Measurements from ENCODE around the gene NANOS2. TPM values are rescaled to one million over a fixed set of nuclear protein-coding genes. Genes with fewer than 3 reads are reported as not detected.

The NANOS2 gene
- total and polyA plus RNA-seq, 9 donors: not detected

- 88 to 100% (median 96%) methylated on average over 1 of the region's 1 CpG for WGBS, 3 donors
- no peak for TF ChIP-seq CTCF (IDR thresholded peaks at IDR 0.05)
- no peak for TF ChIP-seq POLR2A (IDR thresholded peaks at IDR 0.05)
- TF ChIP-seq EP300 (IDR thresholded peaks at IDR 0.05): no peak
- no peaks in the 10 kb centered on the region for H3K4me1 ChIP-seq (ENCODE audit: insufficient read depth)
- H3K4me3 ChIP-seq: no peak overlapping the region
- H3K27me3 ChIP-seq: no peaks in the 10 kb centered on the region
- H3K36me3 ChIP-seq: no peaks in the 10 kb centered on the region
- H3K9me3 ChIP-seq: no peaks in the 10 kb centered on the region
- intact Hi-C loops (cut with DNase I): no loop called here
- DNase-seq: no peak
- H3K27ac ChIP-seq: no peak overlapping the region
Observed at GRCh38 chr19:45947926-45948325, 33.3 kb upstream of the NANOS2 start.

DNA sequence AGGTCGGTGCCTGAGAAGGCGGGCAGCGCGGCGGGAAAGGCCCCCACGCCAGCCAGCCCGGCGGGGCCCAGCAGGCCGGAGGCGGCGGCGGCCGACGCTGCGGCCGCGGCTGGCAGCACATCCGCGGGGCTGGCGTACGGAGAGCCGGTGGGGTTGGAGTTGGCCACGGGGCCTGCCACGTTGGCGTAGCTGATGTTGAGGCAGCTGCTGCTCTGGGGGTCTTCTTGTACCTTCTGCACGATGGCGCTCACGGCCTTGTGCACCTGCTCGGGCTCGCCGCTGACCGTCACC, 25.9 kb upstream of the NANOS2 start:
- WGBS, 3 donors: 55 to 61% (median 57%) methylated on average over 21 to 32 of the region's 32 CpGs
- H3K4me1 ChIP-seq (ENCODE audit: insufficient read depth): no peaks in the 10 kb centered on the region
- H3K27ac ChIP-seq: no peak overlapping the region
- peaks cover 0 to 9% of the 10 kb centered on the region in 2 donors for H3K9me3 ChIP-seq
- H3K27me3 ChIP-seq: no peaks in the 10 kb centered on the region
- intact Hi-C loops (cut with DNase I): no loop called here
- no peak for TF ChIP-seq EP300 (IDR thresholded peaks at IDR 0.05)
- no peak for TF ChIP-seq CTCF (IDR thresholded peaks at IDR 0.05)
- no peak for TF ChIP-seq POLR2A (IDR thresholded peaks at IDR 0.05)
- no peaks in the 10 kb centered on the region for H3K36me3 ChIP-seq
- no peak overlapping the region for H3K4me3 ChIP-seq
- no peak for DNase-seq

GRCh38 chr19:45939792-45940514, 25.4 kb upstream of the NANOS2 start:
- no peak for DNase-seq
- Histone ChIP-seq H3K36me3 (no peaks in the 10 kb centered on the region), H3K9me3 (peaks cover 0 to 9% of the 10 kb centered on the region in 2 donors), H3K27ac (no peak overlapping the region), H3K4me1 (ENCODE audit: insufficient read depth) (no peaks in the 10 kb centered on the region), H3K27me3 (no peaks in the 10 kb centered on the region), H3K4me3 (no peak overlapping the region)
- intact Hi-C loops (cut with DNase I): no loop called here
- 23 to 25% (median 23%) methylated on average over 34 to 67 of the region's 67 CpGs for WGBS, 3 donors
- TF ChIP-seq POLR2A (IDR thresholded peaks at IDR 0.05) (no peak), CTCF (IDR thresholded peaks at IDR 0.05) (no peak), EP300 (IDR thresholded peaks at IDR 0.05) (no peak)

DNA sequence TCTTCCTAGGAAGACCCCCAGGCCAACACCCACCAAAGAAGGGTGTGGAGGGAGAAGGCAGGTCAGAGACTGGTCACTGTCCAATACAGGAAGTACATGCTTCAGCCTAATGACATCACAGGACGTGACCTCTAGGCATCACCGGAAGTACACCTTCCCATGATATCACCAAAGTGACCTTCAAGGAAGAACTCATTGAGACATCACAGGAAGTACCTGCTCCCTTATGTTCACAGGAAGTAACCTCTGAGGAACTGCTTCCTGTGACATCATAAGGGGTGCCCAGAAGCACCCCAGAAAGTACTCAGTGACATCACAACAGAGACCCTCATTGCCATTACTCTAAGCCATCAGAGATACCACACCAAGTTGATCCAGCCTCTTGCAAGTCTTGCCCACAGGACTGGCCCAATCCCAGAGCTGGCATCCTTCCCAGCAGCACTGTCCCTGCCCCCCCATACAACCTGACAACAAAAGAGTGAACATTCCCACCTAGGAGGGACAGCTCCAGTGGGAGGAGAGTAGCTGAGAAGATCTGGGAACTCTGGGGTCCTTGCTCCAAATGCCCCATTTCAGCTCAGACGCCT, 24.2 kb upstream of the NANOS2 start:
- H3K27ac ChIP-seq: no peak overlapping the region
- H3K36me3 ChIP-seq: no peaks in the 10 kb centered on the region
- H3K4me1 ChIP-seq (ENCODE audit: insufficient read depth): no peaks in the 10 kb centered on the region
- TF ChIP-seq EP300 (IDR thresholded peaks at IDR 0.05) (no peak), POLR2A (IDR thresholded peaks at IDR 0.05) (no peak), CTCF (IDR thresholded peaks at IDR 0.05) (no peak)
- H3K9me3 ChIP-seq: peaks cover 0 to 9% of the 10 kb centered on the region in 2 donors
- no peak overlapping the region for H3K4me3 ChIP-seq
- no peak for DNase-seq
- WGBS, 3 donors: 75 to 84% (median 76%) methylated on average over 3 of the region's 3 CpGs
- no peaks in the 10 kb centered on the region for H3K27me3 ChIP-seq
- intact Hi-C loops (cut with DNase I): no loop called here
